Measurements from ENCODE around the gene ACOX1.

DNA sequence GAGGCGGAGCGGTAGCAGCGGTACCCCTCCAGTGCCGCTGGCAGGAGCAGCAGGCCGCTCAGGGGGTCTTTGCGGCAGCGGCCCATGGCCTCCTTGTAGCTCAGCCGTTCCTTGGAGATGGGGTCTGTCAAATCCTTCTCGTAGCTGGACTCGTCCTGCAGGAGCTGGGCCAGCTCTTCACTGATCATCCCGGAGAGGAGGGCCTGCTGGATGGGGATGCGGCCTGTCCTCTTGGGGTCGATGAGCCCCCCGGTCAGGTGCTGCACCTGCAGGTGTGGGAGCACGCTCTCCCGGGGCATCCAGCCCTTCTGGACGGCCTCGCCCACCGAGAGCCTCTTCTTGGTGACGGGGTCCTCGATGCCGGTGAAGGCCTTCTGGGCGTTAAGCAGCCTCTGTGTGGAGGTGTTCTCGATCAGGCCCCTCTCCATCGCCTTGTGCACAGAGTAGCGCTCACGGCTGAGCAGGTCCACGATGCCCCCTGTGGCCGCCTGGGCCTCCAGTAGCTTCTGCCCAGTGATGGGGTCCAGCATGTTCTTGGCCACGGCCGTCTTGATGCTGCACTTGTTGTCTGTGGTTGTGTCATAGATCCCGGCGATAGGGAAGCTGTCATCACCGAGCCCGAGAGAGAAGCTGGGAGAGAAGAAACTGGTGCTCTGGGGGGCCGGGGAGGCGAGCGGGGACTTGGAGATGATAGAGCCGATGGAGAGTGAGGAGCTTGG, 28.3 kb upstream of the ACOX1 start:
- TF ChIP-seq, protein P1, sequence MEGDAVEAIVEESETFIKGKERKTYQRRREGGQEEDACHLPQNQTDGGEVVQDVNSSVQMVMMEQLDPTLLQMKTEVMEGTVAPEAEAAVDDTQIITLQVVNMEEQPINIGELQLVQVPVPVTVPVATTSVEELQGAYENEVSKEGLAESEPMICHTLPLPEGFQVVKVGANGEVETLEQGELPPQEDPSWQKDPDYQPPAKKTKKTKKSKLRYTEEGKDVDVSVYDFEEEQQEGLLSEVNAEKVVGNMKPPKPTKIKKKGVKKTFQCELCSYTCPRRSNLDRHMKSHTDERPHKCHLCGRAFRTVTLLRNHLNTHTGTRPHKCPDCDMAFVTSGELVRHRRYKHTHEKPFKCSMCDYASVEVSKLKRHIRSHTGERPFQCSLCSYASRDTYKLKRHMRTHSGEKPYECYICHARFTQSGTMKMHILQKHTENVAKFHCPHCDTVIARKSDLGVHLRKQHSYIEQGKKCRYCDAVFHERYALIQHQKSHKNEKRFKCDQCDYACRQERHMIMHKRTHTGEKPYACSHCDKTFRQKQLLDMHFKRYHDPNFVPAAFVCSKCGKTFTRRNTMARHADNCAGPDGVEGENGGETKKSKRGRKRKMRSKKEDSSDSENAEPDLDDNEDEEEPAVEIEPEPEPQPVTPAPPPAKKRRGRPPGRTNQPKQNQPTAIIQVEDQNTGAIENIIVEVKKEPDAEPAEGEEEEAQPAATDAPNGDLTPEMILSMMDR (IDR thresholded peaks at IDR 0.05): no peak
- TF ChIP-seq POLR2A (IDR thresholded peaks at IDR 0.05): no peak
- TF ChIP-seq EP300 (IDR thresholded peaks at IDR 0.05): no peak
- no peak for TF ChIP-seq POLR2AphosphoS5 (IDR thresholded peaks at IDR 0.05)

Data from upper lobe of left lung (tissue), 4 donors.